ENCODE data around the gene ZNF800.

GRCh38 chr7:127387974-127388373 lies 4.5 kb downstream of the ZNF800 start:
- no peak for TF ChIP-seq EZH2phosphoT487 (IDR thresholded peaks at IDR 0.05; ENCODE audit: borderline replicate concordance, low read depth)
- TF ChIP-seq RXRA (IDR thresholded peaks at IDR 0.05; ENCODE audit: borderline replicate concordance, low read depth) = no peak
- no peak for TF ChIP-seq TCF12 (IDR thresholded peaks at IDR 0.05)
- TF ChIP-seq NFIC (IDR thresholded peaks at IDR 0.05; ENCODE audit: borderline replicate concordance) = no peak
- TF ChIP-seq CHD2 (IDR thresholded peaks at IDR 0.05; ENCODE audit: low read length, partially characterized antibody) = no peak
- TF ChIP-seq MAX (IDR thresholded peaks at IDR 0.05; ENCODE audit: low read depth) = no peak
- TF ChIP-seq, protein P1, sequence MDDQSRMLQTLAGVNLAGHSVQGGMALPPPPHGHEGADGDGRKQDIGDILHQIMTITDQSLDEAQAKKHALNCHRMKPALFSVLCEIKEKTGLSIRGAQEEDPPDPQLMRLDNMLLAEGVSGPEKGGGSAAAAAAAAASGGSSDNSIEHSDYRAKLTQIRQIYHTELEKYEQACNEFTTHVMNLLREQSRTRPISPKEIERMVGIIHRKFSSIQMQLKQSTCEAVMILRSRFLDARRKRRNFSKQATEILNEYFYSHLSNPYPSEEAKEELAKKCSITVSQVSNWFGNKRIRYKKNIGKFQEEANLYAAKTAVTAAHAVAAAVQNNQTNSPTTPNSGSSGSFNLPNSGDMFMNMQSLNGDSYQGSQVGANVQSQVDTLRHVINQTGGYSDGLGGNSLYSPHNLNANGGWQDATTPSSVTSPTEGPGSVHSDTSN (IDR thresholded peaks at IDR 0.05) = no peak
- TF ChIP-seq CTCF (IDR thresholded peaks at IDR 0.05) = no peak
- no peak for TF ChIP-seq FOXJ3 (CRISPR knock-in tag; IDR thresholded peaks at IDR 0.05)
- no peak for TF ChIP-seq EP300 (IDR thresholded peaks at IDR 0.05; ENCODE audit: borderline replicate concordance in 1 of 2, low read depth in 1 of 2, low read length in 1 of 2)
- no peak for TF ChIP-seq POLR2AphosphoS5 (IDR thresholded peaks at IDR 0.05; ENCODE audit: low read depth, low read length)
- no peak for TF ChIP-seq MEF2A (IDR thresholded peaks at IDR 0.05; ENCODE audit: borderline replicate concordance, low read depth)
